HepG2 (cell line): ENCODE data around the gene GOLT1A. TPM values are rescaled to one million over a fixed set of nuclear protein-coding genes. Genes with fewer than 3 reads are reported as not detected.

ENCODE experiments used
- ATAC-seq: fragments of 200-7000 bp; cut with Tn5 transposase; 3 replicates; pipeline ENCODE4 v1.9.1; 2020; ENCODE audit warnings: mild to moderate bottlenecking, moderate library complexity
- BruUV-seq: library from RNA; stranded (reverse); fragments of 400-500 nt; replicated peaks from 2 replicates; lab custom pipeline; 2021; lab: Mats Ljungman, UMichigan
- CTCF ChIA-PET: fragments of 300-600 bp; formaldehyde crosslinking; extraction: SDS; loops from one replicate; lab custom pipeline; 2021; ENCODE audit warnings: low total read pairs, inconsistent platforms, low intra/inter-chr PET ratio; lab: Yijun Ruan, JAX
- POLR2A ChIA-PET: fragments of 350-600 bp; sonication (Branson Sonifier 250); formaldehyde crosslinking; loops from one replicate; lab custom pipeline; 2020; ENCODE audit warnings: antibody characterized with exemption, inconsistent platforms; lab: Yijun Ruan, JAX
- DNase-seq: peaks from one replicate; pipeline ENCODE4 v3.0.0-alpha.2; 2015; ENCODE audit warnings: low spot score
- FAIRE-seq: peaks from 3 replicates; lab custom pipeline; 2011; peaks lifted over from hg19 to GRCh38; lab: Jason Lieb, UNC
- H2AFZ ChIP-seq: one replicate; pipeline ENCODE4 v1.6.1; 2011; ENCODE audit warnings: low read length, inconsistent platforms
- H3K27ac ChIP-seq: fragments of 300-600 bp; 3 replicates; pipeline ENCODE4 v1.8.0; 2011; ENCODE audit warnings: mixed run types, mild to moderate bottlenecking, mixed read lengths, low read length, inconsistent platforms; ENCODE audit not compliant: insufficient read depth; ENCODE audit errors: extremely low read length
- H3K27me3 ChIP-seq, 2 experiments: fragments of 200-600 bp in 1 of 2; 2 replicates in 1 of 2; 3 replicates in 1 of 2; pipeline versions ENCODE4 v1.6.0 to v1.8.0; 2011; ENCODE audit warnings: low read length in 2 of 2, mild to moderate bottlenecking in 2 of 2, moderate library complexity in 2 of 2, inconsistent platforms in 1 of 2; ENCODE audit not compliant: insufficient read depth in 2 of 2, control insufficient read depth in 1 of 2
- H3K36me3 ChIP-seq, 2 experiments: fragments of 200-600 bp in 1 of 2; replicated peaks in 1 of 2; 2 replicates in 1 of 2; 3 replicates in 1 of 2; pipeline versions ENCODE4 v1.5.1 to v1.8.0; 2011; ENCODE audit warnings: low read length in 2 of 2, inconsistent platforms in 1 of 2; ENCODE audit not compliant: insufficient read depth in 2 of 2, control insufficient read depth in 1 of 2
- H3K4me1 ChIP-seq: 2 replicates; pipeline ENCODE4 v1.5.1; 2012; ENCODE audit warnings: low read length, inconsistent platforms; ENCODE audit not compliant: insufficient read depth
- H3K4me2 ChIP-seq: 2 replicates; pipeline ENCODE4 v1.6.0; 2011; ENCODE audit warnings: low read depth, low read length, inconsistent platforms
- H3K4me3 ChIP-seq, 3 experiments: fragments of 200-600 bp in 1 of 3; sonication (generic), shearing (Covaris generic) in 1 of 3; replicated peaks in 1 of 3; 2 replicates each; pipeline ENCODE4 v1.5.1; 2011 to 2016; ENCODE audit warnings: low read length in 3 of 3, inconsistent platforms in 2 of 3, low read depth in 2 of 3, mild to moderate bottlenecking in 2 of 3, control low read depth in 1 of 3, mixed read lengths in 1 of 3; ENCODE audit not compliant: insufficient read depth in 1 of 3
- H3K79me2 ChIP-seq: one replicate; pipeline ENCODE4 v1.6.1; 2011; ENCODE audit warnings: low read length, inconsistent platforms; ENCODE audit not compliant: insufficient read depth
- H3K9ac ChIP-seq: 2 replicates; pipeline ENCODE4 v1.6.0; 2011; ENCODE audit warnings: mild to moderate bottlenecking, low read depth, low read length, inconsistent platforms; ENCODE audit not compliant: insufficient read depth
- H3K9me3 ChIP-seq: 2 replicates; pipeline ENCODE4 v1.5.1; 2012; ENCODE audit warnings: mild to moderate bottlenecking, low read length
- H4K20me1 ChIP-seq: 2 replicates; pipeline ENCODE4 v1.6.0; 2011; ENCODE audit warnings: inconsistent platforms, mild to moderate bottlenecking, low read length, moderate library complexity; ENCODE audit not compliant: insufficient read depth
- BHLHE40 ChIP-seq: IDR thresholded peaks from 2 replicates; pipeline ENCODE4 v1.6.1; 2011; ENCODE audit warnings: low read length, improper control_type of control experiment
- GATA4 ChIP-seq: sonication (generic); IDR thresholded peaks from 2 replicates; pipeline ENCODE4 v1.6.1; 2016; ENCODE audit warnings: antibody characterized with exemption, low read depth, borderline replicate concordance
- HMGXB3 ChIP-seq: sonication (generic); formaldehyde crosslinking; IDR thresholded peaks from 2 replicates; pipeline ENCODE4 v1.4.0; 2020; ENCODE audit warnings: missing genetic modification reagents, borderline replicate concordance
- JUND ChIP-seq: sonication (generic); formaldehyde crosslinking; IDR thresholded peaks from 2 replicates; pipeline ENCODE4 v1.8.0; 2022; ENCODE audit warnings: mild to moderate bottlenecking, missing genetic modification reagents
- POLR2AphosphoS2 ChIP-seq: IDR thresholded peaks from 2 replicates; pipeline ENCODE4 v1.6.1; 2011; ENCODE audit warnings: low read depth, low read length, improper control_type of control experiment
- RAD51 ChIP-seq: fragments of 450-650 bp; IDR thresholded peaks from 2 replicates; pipeline ENCODE4 v1.6.1; 2016; ENCODE audit warnings: borderline replicate concordance
- RBM22 ChIP-seq: fragments of 200-400 bp; formaldehyde crosslinking; optimal IDR thresholded peaks from 2 replicates; pipeline ENCODE3; 2017; ENCODE audit warnings: mild to moderate bottlenecking, low read length, moderate library complexity
- SP1 ChIP-seq, 2 experiments: fragments of 450-650 bp in 1 of 2; sonication (generic) in 1 of 2; formaldehyde crosslinking in 1 of 2; IDR thresholded peaks; 2 replicates each; pipeline versions ENCODE4 v1.4.0 to v1.6.1; 2016 to 2020; ENCODE audit warnings: missing genetic modification reagents in 1 of 2
- SYNCRIP ChIP-seq: fragments of 200-400 bp; formaldehyde crosslinking; IDR thresholded peaks from 2 replicates; pipeline ENCODE4 v1.6.1; 2018; ENCODE audit warnings: mild to moderate bottlenecking, low read depth, low read length; ENCODE audit not compliant: insufficient read depth
- ZBTB25 ChIP-seq: IDR thresholded peaks from 2 replicates; pipeline ENCODE4 v1.6.1; 2018; ENCODE audit warnings: missing genetic modification reagents
- ZC3H4 ChIP-seq: sonication (generic); formaldehyde crosslinking; IDR thresholded peaks from 2 replicates; pipeline ENCODE4 v1.4.0; 2020; ENCODE audit warnings: missing genetic modification reagents, borderline replicate concordance
- ZNF253 ChIP-seq: sonication (generic); formaldehyde crosslinking; IDR thresholded peaks from 2 replicates; pipeline ENCODE4 v1.8.0; 2022; ENCODE audit warnings: mild to moderate bottlenecking, missing genetic modification reagents, borderline replicate concordance
- ZNF441 ChIP-seq: sonication (generic); formaldehyde crosslinking; IDR thresholded peaks from 2 replicates; pipeline ENCODE4 v1.7.0; 2021; ENCODE audit warnings: missing genetic modification reagents, borderline replicate concordance
- ZNF512B ChIP-seq: sonication (generic); formaldehyde crosslinking; IDR thresholded peaks from 2 replicates; pipeline ENCODE4 v1.5.1; 2020; ENCODE audit warnings: missing genetic modification reagents, mild to moderate bottlenecking, borderline replicate concordance
- ZNF781 ChIP-seq: sonication (generic); formaldehyde crosslinking; IDR thresholded peaks from 2 replicates; pipeline ENCODE4 v1.5.1; 2020; ENCODE audit warnings: borderline replicate concordance, mild to moderate bottlenecking, missing genetic modification reagents; ENCODE audit errors: not compliant biosample characterization
- WGBS: methylation state at CpG from one replicate; pipeline ENCODE4 v1.1.6; 2017; ENCODE audit warnings: low lambda C conversion rate; 5-methylcytosine and 5-hydroxymethylcytosine counted together
- in situ Hi-C: cut with HindIII; loops from 2 replicates; pipeline ENCODE4 v1.10.0; 2017; ENCODE audit warnings: low pct_unique_long_range_greater_than_20kb; ENCODE audit not compliant: extremely low pct_ligation_motif_present
- intact Hi-C: fragments of 100-400 bp; cut with micrococcal nuclease; formaldehyde crosslinking; loops from one replicate; pipeline ENCODE4 v1.10.0; 2022; ENCODE audit not compliant: unreplicated experiment
- polyA plus RNA-seq, 8 experiments: library from polyadenylated mRNA; depleted of rRNA in 3 of 8; stranded (reverse) in 7 of 8; unstranded in 1 of 8; fragments of >200 nt; fragmentation: Illumina TruSeq in 4 of 8; extraction: Trizol in 4 of 8; gene quantifications; 2 replicates each; pipeline versions ENCODE4 v1.2.1 to v1.2.3, GENCODE V29; 2011 to 2016; ENCODE audit warnings: low read depth in 4 of 8, missing spikeins in 1 of 8, mixed read lengths in 1 of 8; ENCODE audit not compliant: insufficient read depth in 1 of 8
- total RNA-seq, 5 experiments: library from RNA; depleted of rRNA; stranded (reverse); fragments of >200 nt; fragmentation: Illumina TruSeq; extraction: Trizol; gene quantifications; 2 replicates each; pipeline ENCODE4 v1.2.3, GENCODE V29; 2016; ENCODE audit warnings: low read depth in 1 of 5

The GOLT1A gene
- total and polyA plus RNA-seq, 2 of the 13 experiments (the other 11 are each of a cell fraction or from before 2014, with no cell fraction given) = 25.8 to 28.0 TPM

- no peaks in the 10 kb centered on the region for H3K9me3 ChIP-seq
- 95% methylated on average over 17 of the region's 17 CpGs for WGBS
- TF ChIP-seq ZNF441 (CRISPR knock-in tag) (no peak), RBM22 (no peak), ZNF781 (CRISPR knock-in tag) (no peak), SYNCRIP (no peak), BHLHE40 (no peak), JUND (CRISPR knock-in tag) (no peak), ZC3H4 (CRISPR knock-in tag) (no peak), RAD51 (no peak), SP1 (IDR thresholded peaks at IDR 0.05) (no peak), SP1 (CRISPR knock-in tag; IDR thresholded peaks at IDR 0.05) (no peak), POLR2AphosphoS2 (no peak), HMGXB3 (CRISPR knock-in tag) (no peak), ZBTB25 (no peak), GATA4 (no peak), ZNF512B (CRISPR knock-in tag) (no peak), ZNF253 (no peak)
- peaks cover 18% of the 10 kb centered on the region for H3K4me1 ChIP-seq
- H3K4me3 ChIP-seq = no peak overlapping the region
- no TSS peak for BruUV-seq
- H2AFZ ChIP-seq = no peak overlapping the region
- ChIA-PET POLR2A (no interaction called here), CTCF (no interaction called here)
- intact Hi-C loops = no loop called here
- H3K27me3 ChIP-seq = no peaks in the 10 kb centered on the region
- FAIRE-seq (no peak), DNase-seq (no peak), ATAC-seq (no peak)
- in situ Hi-C loops = no loop called here
- H3K79me2 ChIP-seq = no peaks in the 10 kb centered on the region
- no peak overlapping the region for H3K4me2 ChIP-seq
- H3K27ac ChIP-seq = no peak overlapping the region
- H3K9ac ChIP-seq = no peak overlapping the region
- peaks cover 8 to 24% of the 10 kb centered on the region in 2 experiments; a peak in 4 of 5 replicates for H3K36me3 ChIP-seq
- H4K20me1 ChIP-seq = no peaks in the 10 kb centered on the region
Measured at GRCh38 chr1:204223129-204223860, 9.5 kb upstream of the GOLT1A start.
